ENCODE measurements around the gene RCN1. TPM values are rescaled to one million over a fixed set of nuclear protein-coding genes. Genes with fewer than 3 reads are reported as not detected.

The RCN1 gene
- total and polyA plus RNA-seq, 2 donors from 2014 or later = 82.0 to 85.0 TPM

DNA sequence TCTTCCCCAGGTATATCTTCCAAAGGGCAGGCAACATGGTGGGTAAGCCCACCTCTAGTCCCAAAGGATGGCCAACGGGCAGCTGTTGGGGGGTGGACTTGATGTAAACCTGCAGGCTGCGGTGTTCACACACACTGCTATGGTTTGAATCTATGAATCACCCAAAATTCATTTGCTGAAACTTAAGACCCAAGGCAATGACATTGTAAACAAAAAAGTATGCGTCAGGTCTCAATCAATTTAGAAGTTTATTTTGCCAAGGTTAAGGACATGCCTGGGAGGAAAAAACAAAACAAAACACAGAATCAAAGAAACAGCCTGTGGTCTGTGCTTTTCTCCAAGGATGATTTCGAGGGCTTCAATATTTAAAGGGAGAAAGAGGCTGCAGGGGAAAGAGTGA is 18.3 kb downstream of the RCN1 start:
- TF ChIP-seq, protein P1, sequence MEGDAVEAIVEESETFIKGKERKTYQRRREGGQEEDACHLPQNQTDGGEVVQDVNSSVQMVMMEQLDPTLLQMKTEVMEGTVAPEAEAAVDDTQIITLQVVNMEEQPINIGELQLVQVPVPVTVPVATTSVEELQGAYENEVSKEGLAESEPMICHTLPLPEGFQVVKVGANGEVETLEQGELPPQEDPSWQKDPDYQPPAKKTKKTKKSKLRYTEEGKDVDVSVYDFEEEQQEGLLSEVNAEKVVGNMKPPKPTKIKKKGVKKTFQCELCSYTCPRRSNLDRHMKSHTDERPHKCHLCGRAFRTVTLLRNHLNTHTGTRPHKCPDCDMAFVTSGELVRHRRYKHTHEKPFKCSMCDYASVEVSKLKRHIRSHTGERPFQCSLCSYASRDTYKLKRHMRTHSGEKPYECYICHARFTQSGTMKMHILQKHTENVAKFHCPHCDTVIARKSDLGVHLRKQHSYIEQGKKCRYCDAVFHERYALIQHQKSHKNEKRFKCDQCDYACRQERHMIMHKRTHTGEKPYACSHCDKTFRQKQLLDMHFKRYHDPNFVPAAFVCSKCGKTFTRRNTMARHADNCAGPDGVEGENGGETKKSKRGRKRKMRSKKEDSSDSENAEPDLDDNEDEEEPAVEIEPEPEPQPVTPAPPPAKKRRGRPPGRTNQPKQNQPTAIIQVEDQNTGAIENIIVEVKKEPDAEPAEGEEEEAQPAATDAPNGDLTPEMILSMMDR (IDR thresholded peaks at IDR 0.05; ENCODE audit: borderline replicate concordance, extremely low read depth, insufficient read depth) = no peak
- Histone ChIP-seq H3K27ac (ENCODE audit: low read depth in 2 of 2, low read length in 2 of 2) (no peak overlapping the region), H3K27me3 (ENCODE audit: control insufficient read depth, insufficient read depth, low read length) (no peaks in the 10 kb centered on the region), H3K4me1 (ENCODE audit: control insufficient read depth in 2 of 3, insufficient read depth in 2 of 3, low read depth in 1 of 3, low read length in 3 of 3) (no peaks in the 10 kb centered on the region), H3K36me3 (ENCODE audit: control insufficient read depth in 2 of 3, insufficient read depth in 3 of 3, low read length in 3 of 3) (peaks cover 0 to under 1% (median 0%) of the 10 kb centered on the region in 3 donors), H3K9ac (ENCODE audit: low read length in 3 of 3) (no peak overlapping the region), H3K9me3 (ENCODE audit: control insufficient read depth in 2 of 3, insufficient read depth in 1 of 3, low read length in 3 of 3) (no peaks in the 10 kb centered on the region), H3K4me3 (ENCODE audit: low read length in 3 of 3) (no peak overlapping the region)
- intact Hi-C loops (cut with DNase I) = no loop called here
- DNase-seq = no peak
- no peak for FAIRE-seq

DNA sequence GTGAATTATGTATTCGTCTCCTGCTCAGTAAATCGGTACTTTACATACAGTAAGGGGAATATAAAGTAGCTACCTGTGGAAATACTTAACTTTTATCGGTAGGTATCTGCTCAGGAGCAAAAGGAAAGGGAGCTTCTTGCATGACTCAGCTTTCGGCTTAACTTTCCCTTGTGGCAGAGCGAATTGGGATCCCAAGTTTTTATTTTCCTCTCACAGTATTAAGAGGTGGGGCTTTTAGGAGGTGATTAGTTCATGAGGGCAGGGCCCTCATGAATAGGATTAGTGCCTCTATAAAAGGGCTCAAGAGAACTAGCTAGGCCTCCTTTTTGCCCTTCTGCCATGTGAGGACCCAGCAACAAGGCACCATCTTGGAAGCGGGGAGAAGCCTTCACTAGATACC is 18.7 kb downstream of the RCN1 start:
- FAIRE-seq (no peak), DNase-seq (no peak)
- Histone ChIP-seq H3K27ac (ENCODE audit: low read depth in 2 of 2, low read length in 2 of 2) (no peak overlapping the region), H3K36me3 (ENCODE audit: control insufficient read depth in 2 of 3, insufficient read depth in 3 of 3, low read length in 3 of 3) (no peaks in the 10 kb centered on the region), H3K27me3 (ENCODE audit: control insufficient read depth, insufficient read depth, low read length) (no peaks in the 10 kb centered on the region), H3K4me3 (ENCODE audit: low read length in 3 of 3) (no peak overlapping the region), H3K9me3 (ENCODE audit: control insufficient read depth in 2 of 3, insufficient read depth in 1 of 3, low read length in 3 of 3) (no peaks in the 10 kb centered on the region), H3K4me1 (ENCODE audit: control insufficient read depth in 2 of 3, insufficient read depth in 2 of 3, low read depth in 1 of 3, low read length in 3 of 3) (no peaks in the 10 kb centered on the region), H3K9ac (ENCODE audit: low read length in 3 of 3) (no peak overlapping the region)
- TF ChIP-seq, protein P1 (IDR thresholded peaks at IDR 0.05; ENCODE audit: borderline replicate concordance, extremely low read depth, insufficient read depth) = no peak
- intact Hi-C loops (cut with DNase I) = no loop called here

DNA sequence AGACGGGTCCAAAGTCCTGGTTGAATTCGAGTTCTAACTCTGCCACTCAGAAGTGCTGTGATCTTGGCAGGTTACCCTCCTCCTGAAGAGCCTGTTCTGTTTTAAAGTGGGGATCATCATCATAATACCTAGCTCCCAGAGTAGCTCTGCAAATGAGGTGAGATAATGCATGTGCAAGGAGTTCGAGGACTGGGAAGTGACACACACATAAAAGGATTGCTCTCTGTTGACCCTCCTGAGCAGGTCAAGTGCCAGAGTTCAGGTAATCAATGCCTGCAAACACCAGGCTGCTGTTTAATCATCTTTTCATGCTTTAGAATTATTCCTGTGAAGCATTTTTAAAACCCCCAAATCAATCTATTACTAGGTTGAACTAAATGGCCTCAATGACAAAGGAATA is 19.9 kb downstream of the RCN1 start:
- no peaks in the 10 kb centered on the region for H3K27me3 ChIP-seq (ENCODE audit: control insufficient read depth, insufficient read depth, low read length)
- no peak overlapping the region for H3K4me3 ChIP-seq (ENCODE audit: low read length in 3 of 3)
- DNase-seq = no peak
- no peaks in the 10 kb centered on the region for H3K4me1 ChIP-seq (ENCODE audit: control insufficient read depth in 2 of 3, insufficient read depth in 2 of 3, low read depth in 1 of 3, low read length in 3 of 3)
- no peak for FAIRE-seq
- H3K36me3 ChIP-seq (ENCODE audit: control insufficient read depth in 2 of 3, insufficient read depth in 3 of 3, low read length in 3 of 3) = no peaks in the 10 kb centered on the region
- H3K9ac ChIP-seq (ENCODE audit: low read length in 3 of 3) = no peak overlapping the region
- no peak overlapping the region for H3K27ac ChIP-seq (ENCODE audit: low read depth in 2 of 2, low read length in 2 of 2)
- no peaks in the 10 kb centered on the region for H3K9me3 ChIP-seq (ENCODE audit: control insufficient read depth in 2 of 3, insufficient read depth in 1 of 3, low read length in 3 of 3)
- TF ChIP-seq, protein P1 (IDR thresholded peaks at IDR 0.05; ENCODE audit: borderline replicate concordance, extremely low read depth, insufficient read depth) = no peak
- intact Hi-C loops (cut with DNase I) = no loop called here

Measured in kidney (tissue), 14 donors.